HCT116 (cell line): ENCODE measurements around the gene SEMA3G. TPM values are rescaled to one million over a fixed set of nuclear protein-coding genes. Genes with fewer than 3 reads are reported as not detected.

Experiments used
- ATAC-seq: fragments of 200-7000 bp; cut with Tn5 transposase; 2 replicates; pipeline ENCODE4 v1.9.1; 2020; ENCODE audit warnings: mild to moderate bottlenecking, moderate library complexity
- BruUV-seq: library from RNA; stranded (reverse); fragments of 400-500 nt; replicated peaks from 2 replicates; lab custom pipeline; 2021; lab: Mats Ljungman, UMichigan
- CTCF ChIA-PET: fragments of 300-600 bp; sonication (Branson Sonifier 250); formaldehyde crosslinking; loops from one replicate; lab custom pipeline; 2021; ENCODE audit warnings: antibody characterized with exemption; lab: Charles Lee
- POLR2A ChIA-PET: fragments of 300-600, 350-600 bp; sonication (Branson Sonifier 250); formaldehyde crosslinking; loops from one replicate; lab custom pipeline; 2021; ENCODE audit warnings: antibody characterized with exemption; lab: Charles Lee
- RAD21 ChIA-PET, 2 experiments: fragments of 300-600 bp; sonication (Branson Sonifier 250); formaldehyde crosslinking; loops; one replicate each; lab custom pipeline; 2023; ENCODE audit warnings: low total read pairs in 2 of 2; ENCODE audit not compliant: uncharacterized antibody in 2 of 2, unreplicated experiment in 2 of 2, low non-redundant PET in 1 of 2; lab: Charles Lee
- DNase-seq: peaks from one replicate; pipeline ENCODE4 v3.0.0-alpha.2; 2010; ENCODE audit warnings: low read depth, low spot score
- H2AFZ ChIP-seq: fragments of 200-600 bp; shearing (Covaris generic), sonication (generic); 2 replicates; pipeline ENCODE4 v1.6.1; 2017; ENCODE audit warnings: low read depth, mixed run types, mixed read lengths, antibody characterized with exemption, low read length; ENCODE audit not compliant: poor library complexity, severe bottlenecking
- H3K27ac ChIP-seq: 2 replicates; pipeline ENCODE4 v1.5.1; 2012; ENCODE audit warnings: low read depth, low read length
- H3K27me3 ChIP-seq: fragments of 200-600 bp; sonication (generic); 2 replicates; pipeline ENCODE4 v1.6.1; 2016; ENCODE audit warnings: mixed run types, low read length, mixed read lengths; ENCODE audit not compliant: insufficient read depth
- H3K36me3 ChIP-seq, 2 experiments: fragments of 200-500 bp in 1 of 2; fragments of 200-600 bp in 1 of 2; sonication (Bioruptor generic) in 1 of 2; sonication (generic) in 1 of 2; 2 replicates each; pipeline versions ENCODE4 v1.5.1 to v1.6.1; 2014 to 2016; ENCODE audit warnings: low read length in 2 of 2, inconsistent platforms in 1 of 2, mixed read lengths in 1 of 2, mixed run types in 1 of 2; ENCODE audit not compliant: insufficient read depth in 2 of 2, control insufficient read depth in 1 of 2
- H3K4me1 ChIP-seq, 2 experiments: fragments of 200-600 bp in 1 of 2; sonication (generic) in 1 of 2; 2 replicates each; pipeline versions ENCODE4 v1.5.1 to v1.6.1; 2012 to 2017; ENCODE audit warnings: low read length in 2 of 2, inconsistent platforms in 1 of 2, mild to moderate bottlenecking in 1 of 2, mixed read lengths in 1 of 2, mixed run types in 1 of 2, moderate library complexity in 1 of 2; ENCODE audit not compliant: insufficient read depth in 2 of 2, control insufficient read depth in 1 of 2
- H3K4me2 ChIP-seq: fragments of 200-600 bp; sonication (generic); 2 replicates; pipeline ENCODE4 v1.6.1; 2017; ENCODE audit warnings: mixed run types, low read length, mixed read lengths
- H3K4me3 ChIP-seq, 2 experiments: fragments of 200-600 bp in 1 of 2; sonication (generic) in 1 of 2; replicated peaks in 1 of 2; 2 replicates each; pipeline ENCODE4 v1.5.1; 2011 to 2016; ENCODE audit warnings: low read length in 2 of 2, control low read depth in 1 of 2, low read depth in 1 of 2, mild to moderate bottlenecking in 1 of 2, mixed read lengths in 1 of 2, mixed run types in 1 of 2
- H3K79me2 ChIP-seq: fragments of 200-600 bp; sonication (generic); 2 replicates; pipeline ENCODE4 v1.6.1; 2017; ENCODE audit warnings: mild to moderate bottlenecking, mixed run types, low read length, moderate library complexity, mixed read lengths; ENCODE audit not compliant: insufficient read depth
- H3K9ac ChIP-seq: fragments of 200-600 bp; sonication (generic); 2 replicates; pipeline ENCODE4 v1.6.1; 2016; ENCODE audit warnings: low read length, mixed read lengths
- H3K9me2 ChIP-seq: fragments of 200-600 bp; sonication (generic), shearing (Covaris generic); 2 replicates; pipeline ENCODE4 v1.6.1; 2017; ENCODE audit warnings: mixed run types, mild to moderate bottlenecking, moderate library complexity; ENCODE audit not compliant: insufficient read depth
- H3K9me3 ChIP-seq, 2 experiments: fragments of 200-500 bp in 1 of 2; fragments of 200-600 bp in 1 of 2; sonication (Bioruptor generic) in 1 of 2; sonication (generic) in 1 of 2; 2 replicates each; pipeline ENCODE4 v1.6.1; 2014 to 2017; ENCODE audit warnings: low read length in 2 of 2, mixed read lengths in 2 of 2, inconsistent platforms in 1 of 2, low read depth in 1 of 2, mild to moderate bottlenecking in 1 of 2, mixed run types in 1 of 2, moderate library complexity in 1 of 2; ENCODE audit not compliant: control insufficient read depth in 1 of 2, insufficient read depth in 1 of 2
- H4K20me1 ChIP-seq: fragments of 200-600 bp; sonication (generic), shearing (Covaris generic); 2 replicates; pipeline ENCODE4 v1.6.1; 2017; ENCODE audit warnings: mixed run types, mild to moderate bottlenecking, moderate library complexity; ENCODE audit not compliant: insufficient read depth
- ATF3 ChIP-seq: IDR thresholded peaks from 2 replicates; pipeline ENCODE4 v1.6.1; 2012
- CBX3 ChIP-seq: IDR thresholded peaks from 2 replicates; pipeline ENCODE4 v1.6.1; 2012; ENCODE audit warnings: low read depth
- CEBPB ChIP-seq: IDR thresholded peaks from 2 replicates; pipeline ENCODE4 v1.6.1; 2012; ENCODE audit warnings: low read depth
- CTCF ChIP-seq, 3 experiments: fragments of 200-600 bp in 1 of 3; sonication (generic) in 1 of 3; IDR thresholded peaks in 2 of 3; conservative IDR thresholded peaks in 1 of 3; 2 replicates each; pipeline ENCODE4 v1.5.1; 2012 to 2017; ENCODE audit warnings: low read depth in 2 of 3, low read length in 2 of 3, antibody characterized with exemption in 1 of 3, borderline replicate concordance in 1 of 3, control low read depth in 1 of 3, mild to moderate bottlenecking in 1 of 3, mixed read lengths in 1 of 3, mixed run types in 1 of 3, moderate library complexity in 1 of 3; ENCODE audit not compliant: insufficient read depth in 1 of 3
- EGR1 ChIP-seq: IDR thresholded peaks from 2 replicates; pipeline ENCODE4 v1.6.1; 2012; ENCODE audit warnings: low read depth
- ELF1 ChIP-seq: IDR thresholded peaks from 2 replicates; pipeline ENCODE4 v1.6.1; 2012; ENCODE audit warnings: low read depth, borderline replicate concordance
- EZH2 ChIP-seq: fragments of 200-600 bp; sonication (generic); IDR thresholded peaks from 2 replicates; pipeline ENCODE4 v1.6.1; 2017; ENCODE audit warnings: antibody characterized with exemption, mixed run types
- EZH2phosphoT487 ChIP-seq: fragments of 200-600 bp; IDR thresholded peaks from 2 replicates; pipeline ENCODE4 v1.6.1; 2018; ENCODE audit warnings: antibody characterized with exemption, borderline replicate concordance
- FOSL1 ChIP-seq: IDR thresholded peaks from 2 replicates; pipeline ENCODE4 v1.6.1; 2012; ENCODE audit warnings: low read depth
- JUND ChIP-seq: IDR thresholded peaks from 2 replicates; pipeline ENCODE4 v1.6.1; 2012
- MAX ChIP-seq: IDR thresholded peaks from 2 replicates; pipeline ENCODE4 v1.6.1; 2012
- POLR2A ChIP-seq: IDR thresholded peaks from 2 replicates; pipeline ENCODE4 v1.7.0; 2011; ENCODE audit warnings: borderline replicate concordance; ENCODE audit not compliant: insufficient read depth, insufficient read length; ENCODE audit errors: extremely low read depth
- POLR2AphosphoS5 ChIP-seq: IDR thresholded peaks from 2 replicates; pipeline ENCODE4 v1.6.1; 2011; ENCODE audit warnings: mild to moderate bottlenecking, low read depth, low read length, moderate library complexity
- REST ChIP-seq: IDR thresholded peaks from 2 replicates; pipeline ENCODE4 v1.6.1; 2012; ENCODE audit warnings: low read depth
- SP1 ChIP-seq: IDR thresholded peaks from 2 replicates; pipeline ENCODE4 v1.6.1; 2012; ENCODE audit warnings: low read depth
- SRF ChIP-seq: IDR thresholded peaks from 2 replicates; pipeline ENCODE4 v1.6.1; 2012; ENCODE audit warnings: low read depth
- TCF7L2 ChIP-seq: IDR thresholded peaks from 2 replicates; pipeline ENCODE4 v1.7.0; 2011; ENCODE audit warnings: borderline replicate concordance, inconsistent platforms; ENCODE audit not compliant: insufficient read depth, insufficient read length; ENCODE audit errors: extremely low read depth
- YY1 ChIP-seq: IDR thresholded peaks from 2 replicates; pipeline ENCODE4 v1.6.1; 2011; ENCODE audit warnings: low read length, low read depth, moderate library complexity, mild to moderate bottlenecking; ENCODE audit not compliant: insufficient replicate concordance; ENCODE audit errors: extremely low read depth
- ZFX ChIP-seq: fragments of 450-650 bp; IDR thresholded peaks from 2 replicates; pipeline ENCODE4 v1.6.1; 2017
- ZNF274 ChIP-seq: fragments of 200-500 bp; sonication (Bioruptor generic); IDR thresholded peaks from 2 replicates; pipeline ENCODE4 v1.6.1; 2014; ENCODE audit warnings: mild to moderate bottlenecking, low read depth, low read length, inconsistent platforms
- intact Hi-C: fragments of 100-400 bp; cut with micrococcal nuclease; formaldehyde crosslinking; loops from 2 replicates; pipeline ENCODE4 v1.10.0; 2022
- total RNA-seq: library from RNA; stranded (reverse); gene quantifications from one replicate; pipeline ENCODE4 v1.2.1, GENCODE V29; 2021; ENCODE audit not compliant: unreplicated experiment

SEMA3G gene
- total RNA-seq, 1 experiment from 2014 or later: 4.2 TPM

GRCh38 chr3:52437326-52438103 is 7.4 kb downstream of the SEMA3G start:
- Histone ChIP-seq H3K36me3 (no peaks in the 10 kb centered on the region), H3K27me3 (no peaks in the 10 kb centered on the region), H3K4me3 (no peak overlapping the region), H3K4me1 (no peaks in the 10 kb centered on the region), H3K9me3 (no peaks in the 10 kb centered on the region), H3K9ac (no peak overlapping the region), H3K79me2 (no peaks in the 10 kb centered on the region), H3K27ac (no peak overlapping the region), H3K9me2 (no peaks in the 10 kb centered on the region), H4K20me1 (no peaks in the 10 kb centered on the region), H3K4me2 (no peak overlapping the region), H2AFZ (no peak overlapping the region)
- TF ChIP-seq YY1 (no peak), FOSL1 (no peak), ZNF274 (no peak), EZH2phosphoT487 (no peak), MAX (no peak), JUND (no peak), CTCF (IDR thresholded peaks at IDR 0.05 in 2 of 3, conservative IDR thresholded peaks at IDR 0.05 in 1 of 3; ENCODE audit: borderline replicate concordance in 1 of 3, insufficient read depth in 1 of 3, low read depth in 2 of 3, low read length in 2 of 3) (no peak), POLR2A (no peak), SP1 (no peak), EZH2 (no peak), SRF (no peak), ATF3 (no peak), CEBPB (no peak), TCF7L2 (no peak), POLR2AphosphoS5 (no peak), CBX3 (no peak), ZFX (no peak), EGR1 (no peak), ELF1 (no peak), REST (no peak)
- intact Hi-C loops: no loop called here
- ATAC-seq (no peak), DNase-seq (no peak)
- BruUV-seq: no TSS peak
- ChIA-PET CTCF (no interaction called here), POLR2A (no interaction called here), RAD21 (no interaction called here)
